Endothelial cell of umbilical vein (primary cell): Measurements from ENCODE around the gene KCNJ16. TPM values are rescaled to one million over a fixed set of nuclear protein-coding genes. Genes with fewer than 3 reads are reported as not detected.

Experiments
- BruUV-seq: library from RNA; stranded (reverse); fragments of 400-500 nt; replicated peaks from 2 replicates; lab custom pipeline; 2021; lab: Mats Ljungman, UMichigan
- CTCF ChIA-PET: fragments of 300-600, 350-600 bp; sonication (Branson Sonifier 250); formaldehyde crosslinking; loops from one replicate; lab custom pipeline; 2021; ENCODE audit warnings: antibody characterized with exemption, inconsistent platforms; lab: Charles Lee
- POLR2A ChIA-PET: fragments of 300-600, 350-600 bp; sonication (Branson Sonifier 250); formaldehyde crosslinking; loops from one replicate; lab custom pipeline; 2021; ENCODE audit warnings: antibody characterized with exemption, inconsistent platforms; lab: Charles Lee
- DNase-seq: peaks from one replicate; pipeline ENCODE4 v3.0.0-alpha.2; 2011; ENCODE audit warnings: low read depth, low spot score
- FAIRE-seq: peaks from 2 replicates; lab custom pipeline; 2011; peaks lifted over from hg19 to GRCh38; lab: Jason Lieb, UNC
- H2AFZ ChIP-seq: 2 replicates; pipeline ENCODE4 v1.6.0; 2012; ENCODE audit warnings: low read depth, low read length, control low read depth, inconsistent platforms
- H3K27ac ChIP-seq: 2 replicates; pipeline ENCODE4 v1.5.1; 2011; ENCODE audit warnings: low read depth, mild to moderate bottlenecking, control low read depth, low read length, moderate library complexity; ENCODE audit not compliant: insufficient read depth
- H3K27me3 ChIP-seq, 2 experiments: 2 replicates each; pipeline versions ENCODE4 v1.6.0 to v1.6.1; 2011; ENCODE audit warnings: low read length in 2 of 2, mixed read lengths in 1 of 2; ENCODE audit not compliant: control insufficient read depth in 2 of 2, insufficient read depth in 2 of 2
- H3K36me3 ChIP-seq, 2 experiments: 2 replicates in 1 of 2; 3 replicates in 1 of 2; pipeline ENCODE4 v1.5.1; 2011; ENCODE audit warnings: low read length in 2 of 2, mild to moderate bottlenecking in 1 of 2, moderate library complexity in 1 of 2; ENCODE audit not compliant: control insufficient read depth in 2 of 2, insufficient read depth in 2 of 2; ENCODE audit errors: extremely low read depth in 1 of 2
- H3K4me1 ChIP-seq: 3 replicates; pipeline ENCODE4 v1.5.1; 2011; ENCODE audit warnings: mild to moderate bottlenecking, low read length; ENCODE audit not compliant: control insufficient read depth, insufficient read depth; ENCODE audit errors: extremely low read depth
- H3K4me2 ChIP-seq: 2 replicates; pipeline ENCODE4 v1.6.1; 2011; ENCODE audit warnings: low read length, control low read depth, mixed read lengths; ENCODE audit not compliant: insufficient read depth
- H3K4me3 ChIP-seq, 3 experiments: fragments of 200-600 bp in 1 of 3; sonication (generic), shearing (Covaris generic) in 1 of 3; replicated peaks in 1 of 3; 2 replicates each; pipeline ENCODE4 v1.5.1; 2011 to 2016; ENCODE audit warnings: control low read depth in 3 of 3, low read length in 3 of 3, mild to moderate bottlenecking in 2 of 3, inconsistent platforms in 1 of 3, low read depth in 1 of 3, moderate library complexity in 1 of 3; ENCODE audit not compliant: insufficient read depth in 1 of 3
- H3K79me2 ChIP-seq: 2 replicates; pipeline ENCODE4 v1.6.0; 2012; ENCODE audit warnings: low read length, inconsistent platforms; ENCODE audit not compliant: control insufficient read depth, insufficient read depth
- H3K9ac ChIP-seq: replicated peaks from 2 replicates; pipeline ENCODE3; 2011; ENCODE audit warnings: low read length, control low read depth; ENCODE audit not compliant: insufficient read depth; ENCODE audit errors: extremely low read depth
- H3K9me1 ChIP-seq: replicated peaks from 3 replicates; pipeline ENCODE4 v1.6.0; 2011; ENCODE audit warnings: mild to moderate bottlenecking, low read length; ENCODE audit not compliant: control insufficient read depth, insufficient read depth; ENCODE audit errors: extremely low read depth
- H3K9me3 ChIP-seq: replicated peaks from 2 replicates; pipeline ENCODE4 v1.5.1; 2012; ENCODE audit warnings: low read length, inconsistent platforms; ENCODE audit not compliant: control insufficient read depth, insufficient read depth
- H4K20me1 ChIP-seq: replicated peaks from 2 replicates; pipeline ENCODE3; 2011; ENCODE audit warnings: mild to moderate bottlenecking, low read length; ENCODE audit not compliant: control insufficient read depth, insufficient read depth; ENCODE audit errors: extremely low read depth
- CTCF ChIP-seq, 2 donors: IDR thresholded peaks; 1 replicate in 1 of 2; 2 replicates in 1 of 2; pipeline ENCODE4 v1.5.1; 2011; ENCODE audit warnings: low read length in 2 of 2, mild to moderate bottlenecking in 2 of 2, moderate library complexity in 2 of 2, control low read depth in 1 of 2, inconsistent platforms in 1 of 2, low read depth in 1 of 2; ENCODE audit not compliant: insufficient read depth in 1 of 2; ENCODE audit errors: extremely low read depth in 1 of 2
- EZH2 ChIP-seq: IDR thresholded peaks from 2 replicates; pipeline ENCODE4 v1.6.1; 2012; ENCODE audit warnings: borderline replicate concordance, low read depth, mild to moderate bottlenecking, moderate library complexity, low read length, inconsistent platforms; ENCODE audit not compliant: severe bottlenecking
- FOS ChIP-seq: IDR thresholded peaks from 2 replicates; pipeline ENCODE4 v1.6.1; 2011; ENCODE audit warnings: mild to moderate bottlenecking, low read length, moderate library complexity, borderline replicate concordance; ENCODE audit not compliant: insufficient read depth
- GATA2 ChIP-seq: IDR thresholded peaks from 2 replicates; pipeline ENCODE4 v1.7.0; 2011; ENCODE audit warnings: low read depth, mild to moderate bottlenecking, moderate library complexity, mixed read lengths, low read length; ENCODE audit not compliant: insufficient read length, insufficient read depth
- JUN ChIP-seq: IDR thresholded peaks from 2 replicates; pipeline ENCODE4 v1.6.1; 2011; ENCODE audit warnings: borderline replicate concordance, low read depth; ENCODE audit not compliant: insufficient read length, insufficient read depth
- MYC ChIP-seq: IDR thresholded peaks from one replicate; pipeline ENCODE4 v1.6.1; 2011; ENCODE audit warnings: mild to moderate bottlenecking, low read depth, low read length
- POLR2A ChIP-seq: IDR thresholded peaks from 2 replicates; pipeline ENCODE4 v1.6.1; 2012; ENCODE audit warnings: low read depth, mild to moderate bottlenecking, control low read depth, low read length
- POLR2AphosphoS5 ChIP-seq: IDR thresholded peaks from 2 replicates; pipeline ENCODE4 v1.6.1; 2012; ENCODE audit warnings: low read depth, mild to moderate bottlenecking, control low read depth, low read length, moderate library complexity; ENCODE audit not compliant: insufficient read depth
- dilution Hi-C: fragments of 300-500 bp; cut with MboI; formaldehyde crosslinking; loops from one replicate; pipeline ENCODE4 v1.15.0; 2019; ENCODE audit warnings: low sequenced_read_pairs; ENCODE audit not compliant: extremely low pct_ligation_motif_present
- intact Hi-C: fragments of 100-400 bp; cut with micrococcal nuclease; formaldehyde crosslinking; loops from one replicate; pipeline ENCODE4 v1.10.0; 2022
- polyA plus RNA-seq, 4 experiments: library from polyadenylated mRNA; depleted of rRNA in 3 of 4; stranded (reverse) in 3 of 4; unstranded in 1 of 4; fragments of >200 nt; gene quantifications; 2 replicates each; pipeline versions ENCODE4 v1.2.1 to v1.2.3, GENCODE V29; 2011 to 2012; ENCODE audit warnings: missing spikeins in 1 of 4
- total RNA-seq: library from RNA; stranded (reverse); gene quantifications from 2 replicates; pipeline ENCODE4 v1.2.3, GENCODE V29; 2021
- TF ChIP-seq, protein P1 (sequence below): IDR thresholded peaks from 2 replicates; pipeline ENCODE4 v1.6.1; 2011; ENCODE audit not compliant: insufficient read depth, insufficient read length

The KCNJ16 gene
- total and polyA plus RNA-seq, 2 donors (not counting 3 experiments of a cell fraction or from before 2014, with no cell fraction given), result 0.07 TPM; not detected in 1

- no peak for FAIRE-seq
- no peaks in the 10 kb centered on the region for H3K9me1 ChIP-seq
- ChIA-PET POLR2A (no interaction called here), CTCF (interaction anchor here (1.6 kb wide), 1 partner anchor 93 kb away, joined by 4 read pairs; no protein-coding TSS in a partner anchor)
- TF ChIP-seq CTCF (IDR thresholded peaks at IDR 0.05; ENCODE audit: extremely low read depth in 1 of 2, insufficient read depth in 1 of 2, low read depth in 1 of 2, low read length in 2 of 2) (no peak), JUN (no peak), POLR2AphosphoS5 (no peak), GATA2 (no peak), MYC (no peak), EZH2 (no peak), FOS (no peak), POLR2A (no peak)
- TF ChIP-seq, protein P1, sequence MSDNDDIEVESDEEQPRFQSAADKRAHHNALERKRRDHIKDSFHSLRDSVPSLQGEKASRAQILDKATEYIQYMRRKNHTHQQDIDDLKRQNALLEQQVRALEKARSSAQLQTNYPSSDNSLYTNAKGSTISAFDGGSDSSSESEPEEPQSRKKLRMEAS, result no peak
- no peaks in the 10 kb centered on the region for H3K27me3 ChIP-seq
- dilution Hi-C loops (no loop called here), intact Hi-C loops (no loop called here)
- H3K9ac ChIP-seq, result no peak overlapping the region
- H3K79me2 ChIP-seq, result no peaks in the 10 kb centered on the region
- no peak overlapping the region for H3K4me2 ChIP-seq
- no TSS peak for BruUV-seq
- DNase-seq, result no peak
- H3K27ac ChIP-seq, result no peak overlapping the region
- H3K4me3 ChIP-seq, result no peak overlapping the region
- no peaks in the 10 kb centered on the region for H3K9me3 ChIP-seq
- peaks cover 6% of the 10 kb centered on the region for H3K4me1 ChIP-seq
- H4K20me1 ChIP-seq, result no peaks in the 10 kb centered on the region
- H3K36me3 ChIP-seq, result no peaks in the 10 kb centered on the region
- H2AFZ ChIP-seq, result no peak overlapping the region
These were observed 24.1 kb upstream of the KCNJ16 start for GRCh38 chr17:70050931-70051330.
